ENCODE results near the gene SLC7A6.

DNA sequence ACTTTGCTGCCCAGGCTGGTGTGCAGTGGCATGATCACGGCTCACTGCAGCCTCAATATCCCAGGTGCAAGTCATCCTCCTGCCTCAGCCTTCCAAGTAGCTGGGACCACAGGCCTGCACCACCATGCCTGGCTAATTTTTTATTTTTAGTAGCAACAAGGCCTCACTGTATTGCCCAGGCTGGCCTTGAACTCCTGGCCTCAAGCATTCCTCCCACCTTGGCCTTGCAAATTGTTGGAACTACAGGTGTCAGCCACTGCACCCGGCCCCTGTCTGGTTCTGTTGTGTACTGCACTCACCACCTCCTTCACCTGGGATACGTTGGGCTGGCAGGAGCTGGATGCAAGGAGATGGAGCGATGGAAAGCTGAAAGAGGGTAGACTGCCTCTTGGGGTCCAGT is 10.6 kb upstream of the SLC7A6 start:
- TF ChIP-seq, protein P1, sequence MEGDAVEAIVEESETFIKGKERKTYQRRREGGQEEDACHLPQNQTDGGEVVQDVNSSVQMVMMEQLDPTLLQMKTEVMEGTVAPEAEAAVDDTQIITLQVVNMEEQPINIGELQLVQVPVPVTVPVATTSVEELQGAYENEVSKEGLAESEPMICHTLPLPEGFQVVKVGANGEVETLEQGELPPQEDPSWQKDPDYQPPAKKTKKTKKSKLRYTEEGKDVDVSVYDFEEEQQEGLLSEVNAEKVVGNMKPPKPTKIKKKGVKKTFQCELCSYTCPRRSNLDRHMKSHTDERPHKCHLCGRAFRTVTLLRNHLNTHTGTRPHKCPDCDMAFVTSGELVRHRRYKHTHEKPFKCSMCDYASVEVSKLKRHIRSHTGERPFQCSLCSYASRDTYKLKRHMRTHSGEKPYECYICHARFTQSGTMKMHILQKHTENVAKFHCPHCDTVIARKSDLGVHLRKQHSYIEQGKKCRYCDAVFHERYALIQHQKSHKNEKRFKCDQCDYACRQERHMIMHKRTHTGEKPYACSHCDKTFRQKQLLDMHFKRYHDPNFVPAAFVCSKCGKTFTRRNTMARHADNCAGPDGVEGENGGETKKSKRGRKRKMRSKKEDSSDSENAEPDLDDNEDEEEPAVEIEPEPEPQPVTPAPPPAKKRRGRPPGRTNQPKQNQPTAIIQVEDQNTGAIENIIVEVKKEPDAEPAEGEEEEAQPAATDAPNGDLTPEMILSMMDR (IDR thresholded peaks at IDR 0.05): no peak
- no peak for TF ChIP-seq POLR2A (IDR thresholded peaks at IDR 0.05)
